ENCODE results near the gene KIF1A. TPM values are rescaled to one million over a fixed set of nuclear protein-coding genes. Genes with fewer than 3 reads are reported as not detected.
A peak's percentile ranks its signal among the peaks of the same experiment; 100 is the strongest.

KIF1A gene
- total RNA-seq, 3 donors from 2014 or later: 1.5 to 17.2 (median 1.9) TPM

DNA sequence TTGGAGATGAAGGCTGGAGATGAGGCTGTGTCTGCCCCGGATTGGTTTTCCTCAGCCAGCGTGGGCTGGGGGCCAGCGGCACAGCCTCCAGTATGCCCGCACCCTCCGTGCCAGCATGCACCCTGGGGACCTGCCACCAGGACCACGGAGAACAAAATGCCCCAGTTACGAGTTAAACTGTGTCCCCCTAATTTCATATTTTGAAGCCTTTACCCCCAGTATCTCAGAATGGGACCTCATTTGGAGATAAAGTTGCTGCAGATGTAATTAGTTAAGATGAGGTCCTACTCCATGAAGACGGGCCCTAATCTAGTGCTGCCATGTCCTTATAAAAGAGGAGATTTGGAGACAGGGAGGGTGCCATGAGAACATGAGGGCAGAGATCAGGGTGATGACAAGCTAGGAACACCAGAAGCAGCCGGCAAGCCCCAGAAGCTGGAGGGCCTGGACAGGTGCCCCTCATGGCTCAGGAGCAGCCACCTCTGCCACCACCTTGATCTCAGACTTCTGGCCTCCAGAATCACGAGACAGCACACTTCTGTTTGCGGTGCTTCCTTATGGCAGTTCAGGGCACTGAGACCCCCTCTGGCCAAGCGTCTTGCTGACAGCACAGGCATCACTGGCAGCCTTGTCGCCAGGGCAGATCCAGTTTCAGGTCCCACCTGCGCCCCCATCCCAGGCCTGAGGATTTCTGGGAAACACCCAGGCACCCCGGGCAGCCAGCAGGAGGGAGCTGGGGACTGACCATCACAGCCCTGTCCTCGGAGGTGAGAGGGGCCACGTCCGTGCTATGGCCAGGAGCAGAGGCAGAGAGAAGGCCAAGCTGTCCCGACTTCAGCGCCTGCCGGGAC, 29.4 kb downstream of the KIF1A start:
- intact Hi-C loops (cut with DNase I, micrococcal nuclease): no loop called here
- Histone ChIP-seq H3K36me3 (ENCODE audit: low read depth) (no peaks in the 10 kb centered on the region), H3K9me3 (no peaks in the 10 kb centered on the region), H3K4me3 (no peak overlapping the region), H3K4me1 (ENCODE audit: low read depth) (no peaks in the 10 kb centered on the region)
- ATAC-seq (no peak), DNase-seq (peak in 2 of 3 donors; percentile 7 to 30)
- TF ChIP-seq CTCF (IDR thresholded peaks at IDR 0.05): no peak

GRCh38 chr2:240789501-240790369, 30.3 kb downstream of the KIF1A start:
- DNase-seq: peak in 2 of 3 donors; percentile 11 to 40

GRCh38 chr2:240789051-240789453, 31.0 kb downstream of the KIF1A start:
- no peak for TF ChIP-seq CTCF (IDR thresholded peaks at IDR 0.05)
- Histone ChIP-seq H3K4me1 (ENCODE audit: low read depth) (no peaks in the 10 kb centered on the region), H3K36me3 (ENCODE audit: low read depth) (no peaks in the 10 kb centered on the region), H3K9me3 (no peaks in the 10 kb centered on the region), H3K4me3 (no peak overlapping the region)
- DNase-seq: peak in 2 of 3 donors; percentile 8 to 21
- intact Hi-C loops (cut with DNase I, micrococcal nuclease): no loop called here
- ATAC-seq: no peak

More at GRCh38 chr2:240789501-240790369, 30.3 kb downstream of the KIF1A start:
- Histone ChIP-seq H3K36me3 (ENCODE audit: low read depth) (no peaks in the 10 kb centered on the region), H3K4me3 (no peak overlapping the region), H3K9me3 (no peaks in the 10 kb centered on the region), H3K4me1 (ENCODE audit: low read depth) (no peaks in the 10 kb centered on the region)
- TF ChIP-seq CTCF (IDR thresholded peaks at IDR 0.05): no peak
- intact Hi-C loops (cut with DNase I, micrococcal nuclease): no loop called here
- ATAC-seq: no peak

- Histone ChIP-seq H3K4me1 (ENCODE audit: low read depth) (no peaks in the 10 kb centered on the region), H3K4me3 (no peak overlapping the region), H3K9me3 (no peaks in the 10 kb centered on the region), H3K36me3 (ENCODE audit: low read depth) (no peaks in the 10 kb centered on the region)
- no peak for TF ChIP-seq CTCF (IDR thresholded peaks at IDR 0.05)
- peak in 2 of 3 donors; percentile 3 to 17 for DNase-seq
- intact Hi-C loops (cut with DNase I, micrococcal nuclease): no loop called here
- no peak for ATAC-seq
Measured at GRCh38 chr2:240788482-240788881, 31.5 kb downstream of the KIF1A start.

DNA sequence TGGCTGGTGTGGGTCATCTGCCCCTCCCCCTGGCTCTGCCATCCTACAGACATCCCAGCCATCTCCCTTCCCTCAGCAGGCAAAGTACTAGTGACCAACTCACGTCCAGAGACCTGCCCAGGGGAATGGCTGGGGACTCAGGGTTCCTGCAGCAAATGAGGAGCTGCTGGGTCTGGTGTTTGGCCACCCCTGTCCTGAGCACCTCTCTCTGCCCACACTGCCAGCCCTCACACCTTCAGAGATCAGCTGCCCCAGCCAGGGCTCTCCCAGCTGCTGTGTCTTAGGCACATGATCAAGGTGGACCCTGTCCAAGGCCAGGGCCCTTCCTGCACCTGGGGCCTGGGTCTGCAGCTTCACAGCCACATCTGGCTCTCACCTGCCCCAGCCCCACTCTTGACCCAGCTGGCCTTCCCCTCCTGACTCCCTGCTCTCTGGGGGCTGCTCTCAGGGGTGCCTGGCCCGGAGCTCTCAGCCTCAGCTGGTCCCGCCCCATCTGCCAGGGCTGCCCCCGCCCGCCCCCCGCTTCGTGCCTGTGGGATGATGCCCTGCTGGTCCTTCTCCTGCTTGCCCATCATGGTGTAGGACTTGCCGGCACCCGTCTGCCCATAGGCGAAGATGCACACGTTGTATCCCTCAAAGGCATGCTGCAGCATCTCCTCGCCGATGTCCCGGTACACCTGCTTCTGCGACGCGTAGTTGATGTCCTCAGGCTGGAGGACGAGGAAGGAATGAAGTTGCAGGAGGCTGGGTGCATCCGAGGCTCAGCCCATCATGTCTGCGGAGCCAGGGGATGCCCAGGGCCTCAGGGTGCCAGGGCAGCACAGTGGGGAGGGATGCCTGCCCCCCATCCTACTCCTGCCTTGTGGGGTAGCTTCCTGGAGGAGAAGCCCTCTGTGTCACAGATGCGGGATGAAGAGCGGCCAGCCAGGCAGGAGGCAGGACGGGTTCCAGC, 32.2 kb downstream of the KIF1A start:
- TF ChIP-seq CTCF (IDR thresholded peaks at IDR 0.05): no peak
- no peaks in the 10 kb centered on the region for H3K36me3 ChIP-seq (ENCODE audit: low read depth)
- peak in 2 of 3 donors; percentile 8 to 24 for DNase-seq
- no peak for ATAC-seq
- H3K4me1 ChIP-seq (ENCODE audit: low read depth): no peaks in the 10 kb centered on the region
- intact Hi-C loops (cut with DNase I, micrococcal nuclease): no loop called here
- no peaks in the 10 kb centered on the region for H3K9me3 ChIP-seq
- no peak overlapping the region for H3K4me3 ChIP-seq
